PC-9 (cell line): ENCODE data around the gene GATAD2B.

ENCODE experiments used
- CTCF ChIP-seq: fragments of 200-600 bp; sonication (generic); conservative IDR thresholded peaks from 2 replicates; pipeline ENCODE4 v1.6.1; 2017; ENCODE audit warnings: mixed run types, antibody characterized with exemption, mild to moderate bottlenecking, moderate library complexity
- EZH2 ChIP-seq: fragments of 200-600 bp; sonication (generic); IDR thresholded peaks from 2 replicates; pipeline ENCODE4 v1.8.0; 2017; ENCODE audit warnings: antibody characterized with exemption, low read depth

GRCh38 chr1:153841463-153841994, 81.2 kb downstream of the GATAD2B start:
- TF ChIP-seq CTCF (no peak), EZH2 (no peak)
